ENCODE measurements around the gene SMOC2. TPM values are rescaled to one million over a fixed set of nuclear protein-coding genes. Genes with fewer than 3 reads are reported as not detected.

Gene SMOC2
- total and polyA plus RNA-seq, 2 experiments from 2014 or later, result 51.0 to 88.7 TPM

DNA sequence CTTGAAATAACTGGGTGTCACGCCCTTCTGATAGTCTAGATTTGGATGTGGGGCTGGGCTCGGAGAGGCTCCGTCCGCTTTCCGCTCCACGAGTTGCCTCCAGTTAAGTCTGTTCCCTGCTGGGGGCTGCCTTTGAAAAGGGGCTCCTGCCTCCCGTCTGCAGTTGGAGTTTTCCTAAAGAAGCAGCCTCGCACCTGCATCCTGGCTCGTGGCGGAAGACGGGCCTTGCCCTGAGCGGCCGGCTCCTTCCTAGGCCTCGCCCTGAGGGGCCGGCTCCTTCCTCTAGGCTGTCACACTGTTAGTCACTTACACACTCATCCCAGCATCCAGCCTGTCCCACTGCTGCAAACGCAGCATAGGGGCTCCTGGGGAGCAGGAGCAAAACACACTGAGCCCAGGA, 74.4 kb downstream of the SMOC2 start:
- Histone ChIP-seq H3K27ac (no peak overlapping the region), H3K9me3 (ENCODE audit: low read depth) (no peaks in the 10 kb centered on the region), H3K9me2 (replicated peaks; ENCODE audit: insufficient read depth) (no peaks in the 10 kb centered on the region), H4K20me1 (ENCODE audit: insufficient read depth, poor library complexity, severe bottlenecking) (no peaks in the 10 kb centered on the region), H3K4me3 (no peak overlapping the region), H3K27me3 (no peaks in the 10 kb centered on the region), H3K4me2 (no peak overlapping the region), H2AFZ (no peak overlapping the region), H3K36me3 (replicated peaks; ENCODE audit: insufficient read depth, low read depth) (no peaks in the 10 kb centered on the region), H3K79me2 (no peaks in the 10 kb centered on the region), H3K4me1 (ENCODE audit: insufficient read depth) (no peaks in the 10 kb centered on the region)
- 76% methylated on average over 15 of the region's 16 CpGs for WGBS (ENCODE audit: low lambda C conversion rate, missing lambda C conversion rate)
- no peak for DNase-seq (ENCODE audit: low spot score)
- TF ChIP-seq, protein P1, sequence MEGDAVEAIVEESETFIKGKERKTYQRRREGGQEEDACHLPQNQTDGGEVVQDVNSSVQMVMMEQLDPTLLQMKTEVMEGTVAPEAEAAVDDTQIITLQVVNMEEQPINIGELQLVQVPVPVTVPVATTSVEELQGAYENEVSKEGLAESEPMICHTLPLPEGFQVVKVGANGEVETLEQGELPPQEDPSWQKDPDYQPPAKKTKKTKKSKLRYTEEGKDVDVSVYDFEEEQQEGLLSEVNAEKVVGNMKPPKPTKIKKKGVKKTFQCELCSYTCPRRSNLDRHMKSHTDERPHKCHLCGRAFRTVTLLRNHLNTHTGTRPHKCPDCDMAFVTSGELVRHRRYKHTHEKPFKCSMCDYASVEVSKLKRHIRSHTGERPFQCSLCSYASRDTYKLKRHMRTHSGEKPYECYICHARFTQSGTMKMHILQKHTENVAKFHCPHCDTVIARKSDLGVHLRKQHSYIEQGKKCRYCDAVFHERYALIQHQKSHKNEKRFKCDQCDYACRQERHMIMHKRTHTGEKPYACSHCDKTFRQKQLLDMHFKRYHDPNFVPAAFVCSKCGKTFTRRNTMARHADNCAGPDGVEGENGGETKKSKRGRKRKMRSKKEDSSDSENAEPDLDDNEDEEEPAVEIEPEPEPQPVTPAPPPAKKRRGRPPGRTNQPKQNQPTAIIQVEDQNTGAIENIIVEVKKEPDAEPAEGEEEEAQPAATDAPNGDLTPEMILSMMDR (IDR thresholded peaks at IDR 0.05; ENCODE audit: poor library complexity), result no peak
- TF ChIP-seq EZH2 (IDR thresholded peaks at IDR 0.05; ENCODE audit: borderline replicate concordance) (no peak), EZH2phosphoT487 (IDR thresholded peaks at IDR 0.05; ENCODE audit: low read depth, severe bottlenecking, unreplicated experiment) (no peak)

GRCh38 chr6:168516944-168517741, 76.2 kb downstream of the SMOC2 start:
- Histone ChIP-seq H3K4me3 (no peak overlapping the region), H3K79me2 (no peaks in the 10 kb centered on the region), H3K9me2 (replicated peaks; ENCODE audit: insufficient read depth) (no peaks in the 10 kb centered on the region), H2AFZ (no peak overlapping the region), H3K27ac (no peak overlapping the region), H4K20me1 (ENCODE audit: insufficient read depth, poor library complexity, severe bottlenecking) (no peaks in the 10 kb centered on the region), H3K9me3 (ENCODE audit: low read depth) (no peaks in the 10 kb centered on the region), H3K4me1 (ENCODE audit: insufficient read depth) (no peaks in the 10 kb centered on the region), H3K27me3 (no peaks in the 10 kb centered on the region), H3K36me3 (replicated peaks; ENCODE audit: insufficient read depth, low read depth) (no peaks in the 10 kb centered on the region), H3K4me2 (no peak overlapping the region)
- 93% methylated on average over 36 of the region's 37 CpGs for WGBS (ENCODE audit: low lambda C conversion rate, missing lambda C conversion rate)
- DNase-seq (ENCODE audit: low spot score), result no peak
- no peak for TF ChIP-seq EZH2phosphoT487 (IDR thresholded peaks at IDR 0.05; ENCODE audit: low read depth, severe bottlenecking, unreplicated experiment)
- TF ChIP-seq, protein P1 (IDR thresholded peaks at IDR 0.05; ENCODE audit: poor library complexity), result no peak
- no peak for TF ChIP-seq EZH2 (IDR thresholded peaks at IDR 0.05; ENCODE audit: borderline replicate concordance)

DNA sequence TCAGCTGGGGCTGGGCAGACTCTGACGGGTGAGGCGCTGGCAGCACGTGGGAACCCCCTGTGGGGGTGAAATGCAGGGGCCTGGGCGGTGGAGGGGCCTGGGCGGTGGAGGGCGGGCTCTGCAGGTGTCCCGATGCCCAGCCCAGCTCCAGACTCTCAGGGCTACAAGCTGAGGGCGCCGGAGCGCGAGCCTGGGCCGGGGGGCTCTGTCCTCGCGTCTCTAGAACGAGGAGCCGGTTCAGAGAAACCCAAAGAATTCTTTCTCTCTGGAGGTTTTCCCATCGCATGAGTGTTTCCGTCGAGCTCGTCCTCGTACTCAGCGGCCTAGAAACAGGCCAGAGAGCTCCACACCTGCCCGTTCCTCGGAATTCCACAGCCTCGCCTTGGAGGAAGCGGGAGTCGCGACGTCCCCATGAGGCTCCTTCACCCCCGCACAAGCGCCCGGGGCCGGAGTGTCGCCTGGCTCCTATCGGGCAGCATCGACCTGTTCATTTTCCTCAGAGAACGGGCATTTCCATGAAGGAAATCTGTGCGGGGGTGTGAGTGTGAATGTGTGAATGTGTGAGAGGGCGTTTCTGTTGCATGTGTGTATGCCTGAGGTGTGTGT, 76.9 kb downstream of the SMOC2 start:
- Histone ChIP-seq H2AFZ (no peak overlapping the region), H3K4me2 (no peak overlapping the region), H3K27ac (no peak overlapping the region), H3K27me3 (no peaks in the 10 kb centered on the region), H3K79me2 (no peaks in the 10 kb centered on the region), H3K4me1 (ENCODE audit: insufficient read depth) (no peaks in the 10 kb centered on the region), H3K9me3 (ENCODE audit: low read depth) (no peaks in the 10 kb centered on the region), H4K20me1 (ENCODE audit: insufficient read depth, poor library complexity, severe bottlenecking) (no peaks in the 10 kb centered on the region), H3K9me2 (replicated peaks; ENCODE audit: insufficient read depth) (no peaks in the 10 kb centered on the region), H3K36me3 (replicated peaks; ENCODE audit: insufficient read depth, low read depth) (no peaks in the 10 kb centered on the region), H3K4me3 (no peak overlapping the region)
- 91% methylated on average over 23 of the region's 39 CpGs for WGBS (ENCODE audit: low lambda C conversion rate, missing lambda C conversion rate)
- TF ChIP-seq EZH2 (IDR thresholded peaks at IDR 0.05; ENCODE audit: borderline replicate concordance) (no peak), EZH2phosphoT487 (IDR thresholded peaks at IDR 0.05; ENCODE audit: low read depth, severe bottlenecking, unreplicated experiment) (no peak)
- TF ChIP-seq, protein P1 (IDR thresholded peaks at IDR 0.05; ENCODE audit: poor library complexity), result no peak
- no peak for DNase-seq (ENCODE audit: low spot score)
